BJ (cell line): ENCODE measurements around the gene KAT6B. TPM values are rescaled to one million over a fixed set of nuclear protein-coding genes. Genes with fewer than 3 reads are reported as not detected.
A peak's percentile ranks its signal among the peaks of the same experiment; 100 is the strongest.

ENCODE experiments used
- CTCF ChIA-PET: fragments of 350-600 bp; formaldehyde crosslinking; extraction: SDS; loops from one replicate; lab custom pipeline; 2021; ENCODE audit warnings: antibody characterized with exemption, inconsistent platforms; lab: Yijun Ruan, JAX
- POLR2A ChIA-PET: fragments of 300-600 bp; sonication (Branson Sonifier 250); formaldehyde crosslinking; extraction: SDS; loops from one replicate; lab custom pipeline; 2021; ENCODE audit warnings: antibody characterized with exemption; lab: Charles Lee
- DNase-seq: peaks from one replicate; pipeline ENCODE4 v3.0.0-alpha.2; 2011; ENCODE audit warnings: low read depth
- H3K27me3 ChIP-seq: 2 replicates; pipeline ENCODE4 v1.6.0; 2011; ENCODE audit warnings: low read length; ENCODE audit not compliant: control insufficient read depth, insufficient read depth
- H3K36me3 ChIP-seq: 2 replicates; pipeline ENCODE4 v1.5.1; 2011; ENCODE audit warnings: low read length; ENCODE audit not compliant: control insufficient read depth, insufficient read depth
- H3K4me3 ChIP-seq: 2 replicates; pipeline ENCODE4 v1.5.1; 2011; ENCODE audit warnings: low read depth, mild to moderate bottlenecking, control low read depth, low read length
- CTCF ChIP-seq: IDR thresholded peaks from 2 replicates; pipeline ENCODE4 v1.5.1; 2011; ENCODE audit warnings: low read depth, mild to moderate bottlenecking, control low read depth, inconsistent platforms, low read length, moderate library complexity; ENCODE audit not compliant: insufficient read depth
- polyA plus RNA-seq: library from polyadenylated mRNA; depleted of rRNA; stranded (reverse); fragments of >200 nt; gene quantifications from 2 replicates; pipeline ENCODE4 v1.2.3, GENCODE V29; 2011

KAT6B gene
- polyA plus RNA-seq, 1 experiment, result 5.1 TPM

GRCh38 chr10:74921744-74922143 lies 95.3 kb downstream of the KAT6B start:
- TF ChIP-seq CTCF, result no peak
- POLR2A ChIA-PET, result no interaction called here
- DNase-seq, result no peak
- Histone ChIP-seq H3K36me3 (no peaks in the 10 kb centered on the region), H3K4me3 (no peak overlapping the region), H3K27me3 (no peaks in the 10 kb centered on the region)
- CTCF ChIA-PET, result interaction anchor here (0.5 to 1.3 kb wide), 2 partner anchors 46 to 1332 kb away, joined by 3 to 4 read pairs; no protein-coding TSS in a partner anchor

- CTCF ChIA-PET, result interaction anchor here (1.0 kb wide), 1 partner anchor 10 kb away, joined by 3 read pairs; no protein-coding TSS in a partner anchor
- POLR2A ChIA-PET, result no interaction called here
Measured at GRCh38 chr10:74922921-74923320, 96.5 kb downstream of the KAT6B start.

GRCh38 chr10:74923556-74923955 lies 97.2 kb downstream of the KAT6B start:
- H3K4me3 ChIP-seq, result no peak overlapping the region
- ChIA-PET CTCF (interaction anchor here (1.0 kb wide), 1 partner anchor 10 kb away, joined by 3 read pairs; no protein-coding TSS in a partner anchor), POLR2A (no interaction called here)
- H3K36me3 ChIP-seq, result no peaks in the 10 kb centered on the region
- TF ChIP-seq CTCF, result no peak
- DNase-seq, result no peak
- no peaks in the 10 kb centered on the region for H3K27me3 ChIP-seq

More at GRCh38 chr10:74922921-74923320, 96.5 kb downstream of the KAT6B start:
- no peak for TF ChIP-seq CTCF
- H3K27me3 ChIP-seq, result no peaks in the 10 kb centered on the region
- DNase-seq, result no peak
- no peaks in the 10 kb centered on the region for H3K36me3 ChIP-seq
- no peak overlapping the region for H3K4me3 ChIP-seq

GRCh38 chr10:74924251-74924963 lies 98.0 kb downstream of the KAT6B start:
- no peak for TF ChIP-seq CTCF
- CTCF ChIA-PET, result interaction anchor here (0.6 to 1.0 kb wide), 2 partner anchors 9 to 35 kb away, joined by 3 read pairs; no protein-coding TSS in a partner anchor

GRCh38 chr10:74925291-74925690 lies 98.9 kb downstream of the KAT6B start:
- Histone ChIP-seq H3K27me3 (no peaks in the 10 kb centered on the region), H3K4me3 (no peak overlapping the region), H3K36me3 (no peaks in the 10 kb centered on the region)
- no peak for TF ChIP-seq CTCF
- DNase-seq, result no peak
- ChIA-PET POLR2A (no interaction called here), CTCF (no interaction called here)

More at GRCh38 chr10:74924251-74924963, 98.0 kb downstream of the KAT6B start:
- Histone ChIP-seq H3K27me3 (no peaks in the 10 kb centered on the region), H3K4me3 (no peak overlapping the region), H3K36me3 (no peaks in the 10 kb centered on the region)
- POLR2A ChIA-PET, result interaction anchor here (0.5 kb wide), 1 partner anchor 11 kb away, joined by 6 read pairs; no protein-coding TSS in a partner anchor
- DNase-seq, result peak; percentile 97
